NCI-H1092 (cell line): ENCODE data around the gene SLC44A2.

Experiments
- DNase-seq: peaks from one replicate; lab custom pipeline; 2025; lab: John Stamatoyannopoulos, UW

Gene SLC44A2

GRCh38 chr19:10682397-10683063 lies 57.2 kb downstream of the SLC44A2 start:
- DNase-seq = no peak

GRCh38 chr19:10683064-10683426 lies 57.7 kb downstream of the SLC44A2 start:
- DNase-seq = no peak

GRCh38 chr19:10683582-10683981 lies 58.2 kb downstream of the SLC44A2 start:
- no peak for DNase-seq

- DNase-seq = no peak
Measured at GRCh38 chr19:10685210-10685609, 59.9 kb downstream of the SLC44A2 start.

- DNase-seq = no peak
Measured at GRCh38 chr19:10686193-10686592, 60.8 kb downstream of the SLC44A2 start.

- DNase-seq = no peak
Measured at GRCh38 chr19:10686661-10687517, 61.5 kb downstream of the SLC44A2 start.

- DNase-seq = no peak
Measured at GRCh38 chr19:10687518-10688288, 62.4 kb downstream of the SLC44A2 start.

- no peak for DNase-seq
Measured at GRCh38 chr19:10688545-10689280, 63.4 kb downstream of the SLC44A2 start.

- no peak for DNase-seq
Measured at GRCh38 chr19:10690341-10690781, 65.0 kb downstream of the SLC44A2 start.

GRCh38 chr19:10691178-10691881 lies 66.0 kb downstream of the SLC44A2 start:
- no peak for DNase-seq

- no peak for DNase-seq
Measured at GRCh38 chr19:10691883-10692282, 66.5 kb downstream of the SLC44A2 start.

GRCh38 chr19:10692673-10693264 lies 67.4 kb downstream of the SLC44A2 start:
- DNase-seq = no peak
